Measurements from ENCODE around the gene COL19A1. TPM values are rescaled to one million over a fixed set of nuclear protein-coding genes. Genes with fewer than 3 reads are reported as not detected.

The COL19A1 gene
- total RNA-seq, 2 donors from 2014 or later: 0.07 TPM; not detected in 1

DNA sequence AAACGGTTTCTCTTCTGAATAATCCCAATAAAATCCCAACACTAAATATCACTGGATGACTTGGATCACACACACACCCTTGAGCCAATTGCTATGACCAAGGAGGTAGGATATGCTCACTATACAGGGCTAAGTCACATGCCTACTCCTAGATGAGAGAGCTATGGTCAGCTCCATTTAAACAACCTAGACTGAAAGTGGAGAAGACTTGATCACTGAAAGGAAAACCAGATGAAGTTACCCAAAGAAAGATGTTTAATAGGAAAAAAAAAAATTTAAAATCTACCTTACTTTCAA, 18.9 kb upstream of the COL19A1 start:
- no peaks in the 10 kb centered on the region for H3K36me3 ChIP-seq
- H3K9me3 ChIP-seq: peaks cover 1% of the 10 kb centered on the region
- H3K4me1 ChIP-seq (ENCODE audit: control insufficient read depth in 1 of 2, low read depth in 2 of 2): no peaks in the 10 kb centered on the region
- no peaks in the 10 kb centered on the region for H3K27me3 ChIP-seq (replicated peaks; ENCODE audit: insufficient read depth)
- TF ChIP-seq, protein P1, sequence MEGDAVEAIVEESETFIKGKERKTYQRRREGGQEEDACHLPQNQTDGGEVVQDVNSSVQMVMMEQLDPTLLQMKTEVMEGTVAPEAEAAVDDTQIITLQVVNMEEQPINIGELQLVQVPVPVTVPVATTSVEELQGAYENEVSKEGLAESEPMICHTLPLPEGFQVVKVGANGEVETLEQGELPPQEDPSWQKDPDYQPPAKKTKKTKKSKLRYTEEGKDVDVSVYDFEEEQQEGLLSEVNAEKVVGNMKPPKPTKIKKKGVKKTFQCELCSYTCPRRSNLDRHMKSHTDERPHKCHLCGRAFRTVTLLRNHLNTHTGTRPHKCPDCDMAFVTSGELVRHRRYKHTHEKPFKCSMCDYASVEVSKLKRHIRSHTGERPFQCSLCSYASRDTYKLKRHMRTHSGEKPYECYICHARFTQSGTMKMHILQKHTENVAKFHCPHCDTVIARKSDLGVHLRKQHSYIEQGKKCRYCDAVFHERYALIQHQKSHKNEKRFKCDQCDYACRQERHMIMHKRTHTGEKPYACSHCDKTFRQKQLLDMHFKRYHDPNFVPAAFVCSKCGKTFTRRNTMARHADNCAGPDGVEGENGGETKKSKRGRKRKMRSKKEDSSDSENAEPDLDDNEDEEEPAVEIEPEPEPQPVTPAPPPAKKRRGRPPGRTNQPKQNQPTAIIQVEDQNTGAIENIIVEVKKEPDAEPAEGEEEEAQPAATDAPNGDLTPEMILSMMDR (IDR thresholded peaks at IDR 0.05): no peak
- ATAC-seq (ENCODE audit: insufficient number of reproducible peaks, low FRiP score, low read depth) (no peak), DNase-seq (ENCODE audit: low spot score) (no peak)
- H3K4me3 ChIP-seq: no peak overlapping the region
- H3K27ac ChIP-seq: no peak overlapping the region

DNA sequence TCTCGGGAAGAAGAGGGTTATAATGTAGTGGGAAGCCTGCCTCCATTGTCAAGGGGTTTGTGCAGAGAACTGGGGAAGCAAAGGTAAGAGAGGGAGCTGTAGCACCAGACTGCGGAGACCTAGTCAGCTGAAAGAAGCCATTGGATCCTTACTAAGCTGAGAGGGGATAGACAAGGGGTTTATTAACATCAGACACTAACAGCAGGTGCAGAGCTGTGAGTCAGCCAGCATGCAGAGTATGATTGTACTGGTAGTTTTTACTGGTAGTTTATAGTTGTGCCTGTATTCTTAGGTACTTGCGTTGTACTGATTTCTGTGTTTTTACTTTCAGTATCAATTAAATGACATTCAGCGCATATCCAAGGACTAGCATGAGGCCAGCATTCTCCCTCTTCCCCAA, 17.8 kb upstream of the COL19A1 start:
- no peaks in the 10 kb centered on the region for H3K36me3 ChIP-seq
- TF ChIP-seq, protein P1 (IDR thresholded peaks at IDR 0.05): no peak
- H3K4me1 ChIP-seq (ENCODE audit: control insufficient read depth in 1 of 2, low read depth in 2 of 2): no peaks in the 10 kb centered on the region
- H3K9me3 ChIP-seq: peaks cover 5% of the 10 kb centered on the region
- H3K27ac ChIP-seq: no peak overlapping the region
- ATAC-seq (ENCODE audit: insufficient number of reproducible peaks, low FRiP score, low read depth): no peak
- DNase-seq (ENCODE audit: low spot score): no peak
- H3K27me3 ChIP-seq (replicated peaks; ENCODE audit: insufficient read depth): no peaks in the 10 kb centered on the region
- H3K4me3 ChIP-seq: no peak overlapping the region

DNA sequence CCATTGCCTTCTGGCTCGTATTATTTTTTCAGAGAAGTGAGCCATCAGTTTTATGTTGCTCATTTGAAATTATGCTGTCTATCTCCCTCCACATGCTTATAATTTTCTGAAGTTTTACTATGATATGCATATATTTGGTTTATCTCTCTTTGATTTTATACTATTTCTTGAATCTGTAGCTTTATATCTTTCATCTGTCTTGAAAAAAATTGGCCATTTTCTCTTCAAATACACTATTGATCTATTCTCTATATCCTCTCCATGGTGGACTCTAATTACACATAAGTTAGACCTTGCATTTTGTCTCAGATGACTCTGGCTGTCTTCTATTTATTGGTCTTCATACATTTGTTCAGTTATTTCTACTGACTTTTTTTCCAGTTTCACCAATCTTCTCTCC, 13.7 kb upstream of the COL19A1 start:
- H3K9me3 ChIP-seq: peaks cover 5% of the 10 kb centered on the region
- DNase-seq (ENCODE audit: low spot score) (no peak), ATAC-seq (ENCODE audit: insufficient number of reproducible peaks, low FRiP score, low read depth) (no peak)
- H3K36me3 ChIP-seq: no peaks in the 10 kb centered on the region
- no peak overlapping the region for H3K27ac ChIP-seq
- TF ChIP-seq, protein P1 (IDR thresholded peaks at IDR 0.05): no peak
- no peaks in the 10 kb centered on the region for H3K27me3 ChIP-seq (replicated peaks; ENCODE audit: insufficient read depth)
- H3K4me3 ChIP-seq: no peak overlapping the region
- H3K4me1 ChIP-seq (ENCODE audit: control insufficient read depth in 1 of 2, low read depth in 2 of 2): no peaks in the 10 kb centered on the region

DNA sequence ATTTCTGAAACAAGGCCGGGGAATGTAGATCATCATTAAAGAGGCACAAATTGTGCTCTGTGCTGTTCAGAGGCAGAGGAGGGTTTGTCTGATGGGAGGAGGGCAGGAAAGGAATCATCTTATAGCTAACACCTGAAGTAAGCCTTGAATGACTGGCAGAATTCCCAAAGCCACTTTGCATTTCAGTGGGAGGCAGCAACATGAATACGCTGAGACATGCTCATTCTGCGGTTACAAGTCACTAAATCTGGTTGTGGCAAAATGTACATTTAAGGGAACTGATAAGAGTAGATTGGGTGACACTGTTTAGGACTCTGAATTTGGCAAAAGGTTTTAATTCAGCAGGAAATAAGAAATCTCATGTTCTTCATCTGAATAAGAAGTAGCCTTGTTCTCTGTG, 4.4 kb upstream of the COL19A1 start:
- H3K9me3 ChIP-seq: no peaks in the 10 kb centered on the region
- TF ChIP-seq, protein P1 (IDR thresholded peaks at IDR 0.05): no peak
- no peak overlapping the region for H3K27ac ChIP-seq
- H3K4me3 ChIP-seq: no peak overlapping the region
- no peaks in the 10 kb centered on the region for H3K36me3 ChIP-seq
- H3K4me1 ChIP-seq (ENCODE audit: control insufficient read depth in 1 of 2, low read depth in 2 of 2): no peaks in the 10 kb centered on the region
- no peaks in the 10 kb centered on the region for H3K27me3 ChIP-seq (replicated peaks; ENCODE audit: insufficient read depth)
- no peak for DNase-seq (ENCODE audit: low spot score)
- no peak for ATAC-seq (ENCODE audit: insufficient number of reproducible peaks, low FRiP score, low read depth)

DNA sequence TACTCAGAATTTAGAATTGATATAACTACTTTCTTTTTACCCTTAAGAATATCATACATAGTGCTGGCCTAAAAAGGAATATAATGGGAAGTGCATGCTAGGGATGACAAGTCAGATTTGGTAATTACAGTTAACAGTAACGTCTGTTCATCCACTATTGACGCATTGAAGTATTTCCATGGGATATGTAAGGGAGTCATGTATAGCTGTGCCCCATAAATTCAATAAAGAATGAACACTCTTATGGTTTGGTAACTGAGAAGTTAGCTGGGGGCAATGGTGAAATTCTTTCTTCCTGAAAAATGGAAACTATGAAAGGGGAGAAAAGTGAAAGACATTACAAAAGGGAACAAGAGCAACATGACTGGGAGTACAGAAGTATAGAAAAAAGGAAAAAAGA, 2.6 kb upstream of the COL19A1 start:
- H3K27ac ChIP-seq: no peak overlapping the region
- DNase-seq (ENCODE audit: low spot score): no peak
- H3K4me1 ChIP-seq (ENCODE audit: control insufficient read depth in 1 of 2, low read depth in 2 of 2): no peaks in the 10 kb centered on the region
- H3K36me3 ChIP-seq: no peaks in the 10 kb centered on the region
- no peaks in the 10 kb centered on the region for H3K27me3 ChIP-seq (replicated peaks; ENCODE audit: insufficient read depth)
- TF ChIP-seq, protein P1 (IDR thresholded peaks at IDR 0.05): no peak
- H3K4me3 ChIP-seq: no peak overlapping the region
- ATAC-seq (ENCODE audit: insufficient number of reproducible peaks, low FRiP score, low read depth): no peak
- no peaks in the 10 kb centered on the region for H3K9me3 ChIP-seq

All from thoracic aorta (tissue), 2 donors.